Glutamatergic neuron (in vitro differentiated cells): ENCODE measurements around the gene RPL4. TPM values are rescaled to one million over a fixed set of nuclear protein-coding genes. Genes with fewer than 3 reads are reported as not detected.

ENCODE experiments used
- DNase-seq: peaks from one replicate; pipeline ENCODE4 v3.0.0; 2022
- H3K27ac Mint-ChIP-seq: one replicate; pipeline ENCODE4 v1.8.0; 2020; ENCODE audit warnings: mild to moderate bottlenecking, mixed read lengths, inconsistent platforms; ENCODE audit not compliant: unreplicated experiment
- H3K27me3 Mint-ChIP-seq: one replicate; pipeline ENCODE4 v1.8.0; 2020; ENCODE audit warnings: mild to moderate bottlenecking, moderate library complexity, mixed read lengths, inconsistent platforms; ENCODE audit not compliant: unreplicated experiment
- H3K36me3 Mint-ChIP-seq: one replicate; pipeline ENCODE4 v1.8.0; 2020; ENCODE audit warnings: mild to moderate bottlenecking, mixed read lengths, inconsistent platforms; ENCODE audit not compliant: unreplicated experiment
- H3K4me1 Mint-ChIP-seq: one replicate; pipeline ENCODE4 v1.8.0; 2020; ENCODE audit warnings: mild to moderate bottlenecking, low read depth, mixed read lengths, inconsistent platforms; ENCODE audit not compliant: unreplicated experiment
- H3K4me3 Mint-ChIP-seq: one replicate; pipeline ENCODE4 v1.8.0; 2020; ENCODE audit warnings: mild to moderate bottlenecking, mixed read lengths, inconsistent platforms; ENCODE audit not compliant: unreplicated experiment
- H3K9me3 Mint-ChIP-seq: one replicate; pipeline ENCODE4 v1.8.0; 2020; ENCODE audit warnings: mild to moderate bottlenecking, moderate library complexity, mixed read lengths, inconsistent platforms; ENCODE audit not compliant: unreplicated experiment
- total RNA-seq: library from RNA; stranded (reverse); fragmentation: NEBNext Ultra II Directional; extraction: Animal tissue kit (Norgen Biotek cat#: 25700); gene quantifications from one replicate; pipeline ENCODE4 v1.2.1, GENCODE V29; 2021; ENCODE audit not compliant: unreplicated experiment
- TF ChIP-seq, protein P1 (sequence below): fragments of 200-600 bp; sonication (generic); IDR thresholded peaks from one replicate; pipeline ENCODE4 v1.5.0; 2021; ENCODE audit not compliant: partially characterized antibody, unreplicated experiment

The RPL4 gene
- total RNA-seq, 1 donor from 2014 or later = 1,679 TPM

DNA sequence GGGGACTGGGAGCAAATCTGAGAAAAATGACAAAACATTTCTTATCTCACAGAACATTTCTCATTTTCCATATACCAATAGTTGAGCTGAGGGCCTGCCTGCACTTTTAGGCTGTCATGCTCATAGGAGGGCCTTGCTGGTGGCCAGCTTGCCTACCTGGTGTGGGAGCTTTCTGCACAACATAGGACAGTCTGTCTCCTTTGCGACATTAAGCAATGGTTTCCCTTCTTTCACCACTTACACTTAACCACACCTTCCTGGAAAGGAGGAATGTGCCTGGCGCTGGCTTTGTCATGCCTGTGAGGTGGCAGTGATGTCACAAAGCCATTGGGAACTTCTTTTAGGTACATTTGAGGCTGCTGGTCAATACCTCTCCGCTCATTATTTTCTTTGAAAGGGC lies 12.8 kb downstream of the RPL4 start:
- Mint-ChIP-seq H3K27me3 (peaks cover 5% of the 10 kb centered on the region), H3K36me3 (peaks cover 5% of the 10 kb centered on the region), H3K27ac (no peak overlapping the region), H3K9me3 (peaks cover 4% of the 10 kb centered on the region), H3K4me3 (no peak overlapping the region), H3K4me1 (no peaks in the 10 kb centered on the region)
- TF ChIP-seq, protein P1, sequence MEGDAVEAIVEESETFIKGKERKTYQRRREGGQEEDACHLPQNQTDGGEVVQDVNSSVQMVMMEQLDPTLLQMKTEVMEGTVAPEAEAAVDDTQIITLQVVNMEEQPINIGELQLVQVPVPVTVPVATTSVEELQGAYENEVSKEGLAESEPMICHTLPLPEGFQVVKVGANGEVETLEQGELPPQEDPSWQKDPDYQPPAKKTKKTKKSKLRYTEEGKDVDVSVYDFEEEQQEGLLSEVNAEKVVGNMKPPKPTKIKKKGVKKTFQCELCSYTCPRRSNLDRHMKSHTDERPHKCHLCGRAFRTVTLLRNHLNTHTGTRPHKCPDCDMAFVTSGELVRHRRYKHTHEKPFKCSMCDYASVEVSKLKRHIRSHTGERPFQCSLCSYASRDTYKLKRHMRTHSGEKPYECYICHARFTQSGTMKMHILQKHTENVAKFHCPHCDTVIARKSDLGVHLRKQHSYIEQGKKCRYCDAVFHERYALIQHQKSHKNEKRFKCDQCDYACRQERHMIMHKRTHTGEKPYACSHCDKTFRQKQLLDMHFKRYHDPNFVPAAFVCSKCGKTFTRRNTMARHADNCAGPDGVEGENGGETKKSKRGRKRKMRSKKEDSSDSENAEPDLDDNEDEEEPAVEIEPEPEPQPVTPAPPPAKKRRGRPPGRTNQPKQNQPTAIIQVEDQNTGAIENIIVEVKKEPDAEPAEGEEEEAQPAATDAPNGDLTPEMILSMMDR = no peak
- no peak for DNase-seq

DNA sequence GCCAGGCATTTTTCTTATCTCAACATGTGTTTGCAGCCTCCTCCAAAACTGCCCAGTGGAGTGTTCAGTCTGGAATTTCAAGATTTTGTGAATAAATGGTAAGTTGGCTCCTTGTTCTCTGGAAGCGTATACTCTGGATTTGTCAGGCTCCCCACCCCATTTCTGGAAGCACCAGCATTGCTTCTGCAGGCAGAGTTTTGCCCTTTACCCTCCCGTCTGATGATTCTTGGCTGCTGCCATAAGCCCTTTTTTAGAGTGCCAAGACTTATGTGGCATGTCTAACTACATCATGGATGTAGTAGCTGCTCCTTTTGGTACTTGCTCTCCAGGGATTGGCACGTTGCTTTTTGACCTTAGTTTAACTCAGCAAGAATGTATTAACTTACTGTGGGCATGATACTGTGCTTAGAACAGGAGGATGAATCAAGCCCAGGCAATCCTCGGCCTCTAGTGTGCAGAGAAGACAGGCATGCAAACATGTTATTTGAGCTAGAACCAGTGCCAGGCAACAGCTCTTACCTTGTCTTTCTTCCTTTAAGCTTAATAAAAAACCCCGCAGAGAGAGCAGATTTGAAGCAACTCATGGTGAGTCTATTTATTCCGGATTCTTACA lies 15.4 kb downstream of the RPL4 start:
- Mint-ChIP-seq H3K27ac (no peak overlapping the region), H3K36me3 (peaks cover 5% of the 10 kb centered on the region), H3K4me1 (no peaks in the 10 kb centered on the region), H3K4me3 (no peak overlapping the region), H3K27me3 (peaks cover 5% of the 10 kb centered on the region), H3K9me3 (peaks cover 4% of the 10 kb centered on the region)
- no peak for DNase-seq
- TF ChIP-seq, protein P1 = no peak

DNA sequence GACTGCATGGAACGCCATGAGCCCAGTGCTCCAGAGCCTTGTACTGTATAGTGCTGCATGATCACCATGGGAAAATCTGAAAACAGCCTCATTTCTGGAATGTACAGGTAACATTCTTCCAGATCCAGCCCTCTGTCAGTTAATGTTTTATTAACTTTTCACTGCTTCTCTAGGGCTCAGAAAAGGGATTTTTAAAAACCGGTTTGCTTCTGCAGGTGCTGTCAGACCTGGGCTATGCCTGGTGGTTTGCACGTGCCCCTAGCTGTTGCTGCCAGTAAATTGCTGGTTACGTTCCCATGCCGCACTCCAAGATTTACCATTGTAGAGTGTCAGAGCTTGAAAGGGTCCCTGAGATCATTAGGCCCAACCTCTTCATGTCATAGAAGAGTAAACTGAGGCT lies 16.1 kb downstream of the RPL4 start:
- H3K36me3 Mint-ChIP-seq = peaks cover 5% of the 10 kb centered on the region

DNA sequence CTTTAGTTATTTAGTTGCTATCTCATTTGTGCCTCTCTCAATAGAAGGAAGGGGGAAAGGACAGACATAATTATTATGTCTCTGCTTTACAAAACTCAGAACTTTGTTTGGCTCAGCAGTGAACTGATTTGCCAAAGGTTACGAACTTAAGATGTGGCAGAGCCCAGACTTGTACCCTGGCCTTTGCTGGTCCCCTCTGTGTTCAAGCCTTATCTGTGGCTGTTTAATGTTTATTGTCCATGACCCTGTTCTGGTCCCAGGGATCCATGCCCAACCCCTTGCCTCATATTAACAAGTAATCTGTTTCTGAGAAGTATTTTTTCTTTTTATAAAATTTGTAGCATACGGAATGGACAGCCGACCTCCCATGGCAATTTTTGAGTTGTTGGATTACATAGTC lies 17.8 kb downstream of the RPL4 start:
- DNase-seq = no peak
- Mint-ChIP-seq H3K27ac (no peak overlapping the region), H3K27me3 (peaks cover 3% of the 10 kb centered on the region), H3K4me1 (no peaks in the 10 kb centered on the region), H3K36me3 (peaks cover 5% of the 10 kb centered on the region), H3K4me3 (no peak overlapping the region), H3K9me3 (peaks cover 4% of the 10 kb centered on the region)
- TF ChIP-seq, protein P1 = no peak

More for the DNA sequence above, 16.1 kb downstream of the RPL4 start:
- Mint-ChIP-seq H3K9me3 (peaks cover 4% of the 10 kb centered on the region), H3K27me3 (peaks cover 5% of the 10 kb centered on the region), H3K4me3 (no peak overlapping the region), H3K4me1 (no peaks in the 10 kb centered on the region), H3K27ac (no peak overlapping the region)
- DNase-seq = no peak
- TF ChIP-seq, protein P1 = no peak

DNA sequence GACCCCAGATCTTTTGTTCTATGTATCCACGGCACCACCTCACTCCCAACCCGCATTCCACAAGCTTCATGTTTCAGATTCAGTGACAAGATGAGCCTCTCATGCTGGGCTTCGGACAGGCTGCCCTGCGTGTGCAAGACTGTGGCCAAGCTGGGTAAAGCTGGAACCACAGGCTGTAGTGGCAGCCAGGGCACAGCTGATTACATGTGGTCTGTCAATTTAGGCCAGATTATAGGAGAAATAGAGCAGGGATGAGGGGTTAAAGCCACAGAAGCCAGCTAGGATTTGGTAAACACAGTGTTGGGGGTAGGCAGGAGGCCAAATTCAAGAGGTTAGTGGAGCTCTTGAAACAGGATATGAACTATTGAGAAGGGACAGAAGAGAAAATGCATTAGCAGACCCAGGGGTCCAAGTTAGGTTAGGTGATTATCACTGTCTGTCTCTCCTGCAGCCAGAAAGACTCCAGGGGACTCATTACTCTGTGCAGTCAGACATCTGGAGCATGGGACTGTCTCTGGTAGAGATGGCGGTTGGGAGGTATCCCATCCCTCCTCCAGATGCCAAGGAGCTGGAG lies 20.0 kb downstream of the RPL4 start:
- Mint-ChIP-seq H3K4me1 (no peaks in the 10 kb centered on the region), H3K36me3 (no peaks in the 10 kb centered on the region), H3K27me3 (no peaks in the 10 kb centered on the region), H3K9me3 (peaks cover 2% of the 10 kb centered on the region), H3K27ac (peak overlapping the region; percentile 31), H3K4me3 (no peak overlapping the region)
- TF ChIP-seq, protein P1 = no peak
- DNase-seq = no peak
